DND-41 (cell line): Measurements from ENCODE around the gene RING1.

Experiments
- EZH2 ChIP-seq: IDR thresholded peaks from 3 replicates; pipeline ENCODE4 v1.6.1; 2012; ENCODE audit warnings: borderline replicate concordance, low read depth, mild to moderate bottlenecking, moderate library complexity, low read length, inconsistent platforms; ENCODE audit not compliant: severe bottlenecking
- TF ChIP-seq, protein P1 (sequence below): IDR thresholded peaks from 2 replicates; pipeline ENCODE4 v1.5.1; 2012; ENCODE audit warnings: borderline replicate concordance, low read length, moderate library complexity, mild to moderate bottlenecking; ENCODE audit not compliant: poor library complexity, severe bottlenecking; ENCODE audit errors: extremely low read depth

DNA sequence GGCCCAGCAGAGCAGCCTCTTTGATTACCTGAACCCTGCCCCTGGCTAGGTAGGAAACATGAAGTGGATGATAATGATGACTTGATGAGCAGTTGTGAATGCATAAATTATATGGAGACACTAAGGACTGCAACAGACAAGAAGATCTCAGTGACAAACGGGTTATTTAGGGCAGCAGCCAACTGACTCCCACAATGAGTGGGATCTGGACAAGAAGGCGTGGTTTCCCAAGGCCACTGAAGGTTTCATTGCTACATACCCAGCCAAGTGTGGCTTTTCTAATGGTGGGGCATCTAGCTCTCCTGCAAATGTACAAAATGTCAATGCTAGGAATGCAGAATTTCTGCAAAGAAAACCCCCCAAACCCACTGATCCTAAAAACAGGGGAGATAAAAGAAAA is 29.4 kb downstream of the RING1 start:
- TF ChIP-seq, protein P1, sequence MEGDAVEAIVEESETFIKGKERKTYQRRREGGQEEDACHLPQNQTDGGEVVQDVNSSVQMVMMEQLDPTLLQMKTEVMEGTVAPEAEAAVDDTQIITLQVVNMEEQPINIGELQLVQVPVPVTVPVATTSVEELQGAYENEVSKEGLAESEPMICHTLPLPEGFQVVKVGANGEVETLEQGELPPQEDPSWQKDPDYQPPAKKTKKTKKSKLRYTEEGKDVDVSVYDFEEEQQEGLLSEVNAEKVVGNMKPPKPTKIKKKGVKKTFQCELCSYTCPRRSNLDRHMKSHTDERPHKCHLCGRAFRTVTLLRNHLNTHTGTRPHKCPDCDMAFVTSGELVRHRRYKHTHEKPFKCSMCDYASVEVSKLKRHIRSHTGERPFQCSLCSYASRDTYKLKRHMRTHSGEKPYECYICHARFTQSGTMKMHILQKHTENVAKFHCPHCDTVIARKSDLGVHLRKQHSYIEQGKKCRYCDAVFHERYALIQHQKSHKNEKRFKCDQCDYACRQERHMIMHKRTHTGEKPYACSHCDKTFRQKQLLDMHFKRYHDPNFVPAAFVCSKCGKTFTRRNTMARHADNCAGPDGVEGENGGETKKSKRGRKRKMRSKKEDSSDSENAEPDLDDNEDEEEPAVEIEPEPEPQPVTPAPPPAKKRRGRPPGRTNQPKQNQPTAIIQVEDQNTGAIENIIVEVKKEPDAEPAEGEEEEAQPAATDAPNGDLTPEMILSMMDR, result no peak
- no peak for TF ChIP-seq EZH2
